SK-N-MC (cell line): ENCODE measurements around the gene GPR4.

ENCODE experiments used
- EZH2 ChIP-seq: fragments of 200-600 bp; sonication (generic); IDR thresholded peaks from one replicate; pipeline ENCODE4 v1.6.1; 2017; ENCODE audit warnings: antibody characterized with exemption
- POLR2AphosphoS5 ChIP-seq: IDR thresholded peaks from 2 replicates; pipeline ENCODE4 v1.6.1; 2012; ENCODE audit warnings: mild to moderate bottlenecking, low read depth, low read length, borderline replicate concordance

GRCh38 chr19:45595814-45596213 lies 6.2 kb downstream of the GPR4 start:
- TF ChIP-seq EZH2 (no peak), POLR2AphosphoS5 (no peak)
